IPS-20b (cell line): ENCODE results near the gene NME5.
"Not testable (repeated sequence)": the region's sequence is repeated elsewhere in the genome, so short reads cannot be mapped to it uniquely, and the experiment has no call there.

Experiments
- H3K27ac ChIP-seq: one replicate; pipeline ENCODE4 v1.5.1; 2013; ENCODE audit warnings: low read length
- H3K27me3 ChIP-seq: 2 replicates; pipeline ENCODE4 v1.6.1; 2013; ENCODE audit warnings: mild to moderate bottlenecking, low read length, inconsistent platforms; ENCODE audit not compliant: insufficient read depth
- H3K36me3 ChIP-seq: 2 replicates; pipeline ENCODE4 v1.6.1; 2013; ENCODE audit warnings: low read depth, mild to moderate bottlenecking, inconsistent platforms, low read length, moderate library complexity; ENCODE audit not compliant: insufficient read depth
- H3K4me1 ChIP-seq: 2 replicates; pipeline ENCODE4 v1.6.1; 2013; ENCODE audit warnings: mild to moderate bottlenecking, control low read depth, inconsistent platforms, low read length, moderate library complexity; ENCODE audit not compliant: insufficient read depth
- H3K4me3 ChIP-seq: 2 replicates; pipeline ENCODE4 v1.5.1; 2013; ENCODE audit warnings: mild to moderate bottlenecking, low read length, inconsistent platforms
- H3K9ac ChIP-seq: 2 replicates; pipeline ENCODE4 v1.6.1; 2013; ENCODE audit warnings: low read depth, mild to moderate bottlenecking, inconsistent platforms, low read length, moderate library complexity
- H3K9me3 ChIP-seq: 2 replicates; pipeline ENCODE4 v1.6.1; 2013; ENCODE audit warnings: mild to moderate bottlenecking, low read depth, low read length, inconsistent platforms; ENCODE audit not compliant: insufficient read depth

The NME5 gene

DNA sequence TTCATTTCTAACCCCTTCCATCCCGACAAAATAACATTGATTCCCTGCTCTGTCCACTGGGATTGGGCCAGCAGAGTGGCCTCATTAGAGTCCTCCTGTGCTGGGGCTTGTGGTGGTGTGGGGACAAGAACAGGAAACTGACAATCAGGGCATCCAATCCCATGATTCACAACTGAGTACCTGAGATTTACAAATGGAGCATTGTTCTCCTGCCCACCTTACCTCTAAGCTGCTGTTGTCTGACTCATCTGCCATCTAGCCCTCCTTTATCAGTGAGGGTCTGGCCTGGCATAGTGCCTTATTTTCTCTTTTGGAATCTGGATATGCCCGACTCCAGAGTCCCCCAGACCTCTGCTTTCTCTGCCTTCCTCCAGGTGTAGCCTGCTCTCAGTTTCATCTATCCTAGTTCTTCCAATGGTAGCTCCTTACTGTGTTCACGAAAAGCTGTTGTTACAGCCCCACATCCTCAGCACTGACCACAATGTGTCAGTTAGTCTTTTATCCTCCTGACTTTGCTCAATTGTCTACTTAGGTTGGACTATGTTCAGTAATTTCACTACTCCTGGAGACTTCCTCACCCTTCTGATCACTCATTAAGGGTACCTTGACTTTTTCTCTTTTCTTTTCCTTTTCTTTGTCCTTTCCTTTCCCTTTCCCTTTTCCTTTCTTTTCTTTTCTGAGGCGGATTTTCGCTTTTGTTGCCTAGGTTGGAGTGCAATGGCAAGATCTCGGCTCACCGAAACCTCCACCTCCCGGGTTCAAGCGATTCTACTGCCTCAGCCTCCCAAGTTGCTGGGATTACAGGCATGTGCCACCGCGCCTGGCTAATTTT, 42.0 kb downstream of the NME5 start:
- Histone ChIP-seq H3K4me1 (peaks cover 42% of the 10 kb centered on the region), H3K27ac (no peak overlapping the region), H3K36me3 (no peaks in the 10 kb centered on the region), H3K9ac (no peak overlapping the region), H3K27me3 (peaks cover 75% of the 10 kb centered on the region), H3K4me3 (no peak overlapping the region), H3K9me3 (no peaks in the 10 kb centered on the region)

DNA sequence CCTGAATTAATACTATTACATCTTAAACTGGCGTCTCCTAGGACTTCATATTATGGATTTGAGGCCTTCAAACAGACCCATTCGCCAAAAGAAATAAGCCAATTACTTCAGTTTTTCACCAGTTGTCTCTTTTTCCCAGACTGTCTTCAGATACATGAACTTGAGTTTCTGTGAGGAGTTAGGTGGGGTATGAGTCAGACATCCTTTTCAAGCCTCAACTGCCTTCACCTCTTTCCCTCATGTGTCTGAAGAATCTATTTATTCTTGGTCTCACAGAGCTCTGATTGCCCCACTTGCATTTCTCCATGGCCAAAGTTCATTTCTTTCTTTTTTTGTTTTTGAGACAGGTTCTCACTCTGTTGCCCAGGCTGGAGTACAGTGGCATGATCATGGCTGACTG, 42.9 kb downstream of the NME5 start:
- Histone ChIP-seq H3K36me3 (no peaks in the 10 kb centered on the region), H3K9me3 (no peaks in the 10 kb centered on the region), H3K4me1 (peaks cover 47% of the 10 kb centered on the region), H3K4me3 (no peak overlapping the region; the same call in 1 of the 2 replicates), H3K9ac (no peak overlapping the region), H3K27me3 (peaks cover 82% of the 10 kb centered on the region), H3K27ac (no peak overlapping the region)

DNA sequence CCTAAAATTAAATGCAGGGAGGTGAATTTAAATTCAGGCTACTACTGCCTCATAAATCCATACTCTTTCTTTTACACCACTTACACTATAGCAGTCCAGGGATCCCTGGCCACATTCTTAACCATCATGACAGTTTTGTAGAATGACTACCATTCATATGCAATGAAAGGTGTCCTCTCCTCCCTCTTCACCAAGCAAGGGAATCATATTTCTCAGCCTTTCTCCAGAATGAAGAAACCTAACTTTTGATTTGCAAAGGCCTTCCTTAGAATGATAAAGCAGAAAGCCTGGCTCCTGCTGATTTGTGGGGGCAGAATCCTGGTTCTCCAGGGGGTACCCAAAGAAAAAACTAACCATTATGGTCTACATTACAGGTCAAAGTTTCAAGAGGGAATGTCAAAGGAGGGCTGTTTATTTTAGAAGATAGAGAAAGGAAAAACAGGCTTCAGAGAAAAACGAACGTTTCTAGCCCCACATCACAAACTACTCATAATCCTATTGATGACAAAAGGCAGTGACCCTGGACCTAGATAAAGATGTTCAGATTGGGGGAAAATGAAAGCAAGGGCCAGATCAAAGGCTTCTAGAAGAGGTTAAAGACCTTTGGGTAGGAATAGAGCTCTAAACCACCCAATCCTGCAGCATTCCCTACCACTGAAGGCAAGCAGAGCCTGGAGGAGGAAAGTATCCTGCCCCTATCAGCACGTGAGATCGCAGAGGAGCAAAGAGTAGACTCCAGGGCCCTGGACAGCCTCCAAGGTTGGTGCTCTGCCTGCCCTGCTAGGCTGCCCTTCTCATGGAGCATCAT, 43.9 kb downstream of the NME5 start:
- Histone ChIP-seq H3K9ac (no peak overlapping the region), H3K4me1 (peaks cover 47% of the 10 kb centered on the region), H3K27me3 (peaks cover 85% of the 10 kb centered on the region), H3K9me3 (no peaks in the 10 kb centered on the region), H3K27ac (no peak overlapping the region), H3K4me3 (peak overlapping the region; percentile 56), H3K36me3 (no peaks in the 10 kb centered on the region)

DNA sequence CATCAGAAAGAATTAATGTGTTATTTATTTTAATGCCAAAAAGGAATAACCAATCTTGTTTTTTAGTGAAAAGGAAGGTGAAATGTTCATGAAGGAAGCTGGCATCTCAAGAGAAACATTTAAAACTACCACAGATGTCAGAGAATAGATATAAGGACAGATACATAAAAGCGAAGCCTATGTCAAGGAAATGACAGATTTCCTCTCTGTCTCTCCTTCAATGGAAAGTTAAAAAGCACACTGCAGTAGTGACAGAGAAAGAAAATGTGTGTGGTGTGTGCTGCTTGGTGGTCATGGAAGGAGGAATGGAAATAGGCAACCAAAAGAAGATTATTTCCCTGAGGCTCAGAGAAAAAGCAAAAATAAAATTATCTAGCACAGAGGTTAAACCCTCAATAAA, 46.2 kb downstream of the NME5 start:
- H3K4me3 ChIP-seq = no peak overlapping the region
- H3K9ac ChIP-seq = no peak overlapping the region
- no peaks in the 10 kb centered on the region for H3K36me3 ChIP-seq
- peaks cover 90% of the 10 kb centered on the region for H3K27me3 ChIP-seq
- peaks cover 47% of the 10 kb centered on the region for H3K4me1 ChIP-seq
- no peak overlapping the region for H3K27ac ChIP-seq
- H3K9me3 ChIP-seq = no peaks in the 10 kb centered on the region

DNA sequence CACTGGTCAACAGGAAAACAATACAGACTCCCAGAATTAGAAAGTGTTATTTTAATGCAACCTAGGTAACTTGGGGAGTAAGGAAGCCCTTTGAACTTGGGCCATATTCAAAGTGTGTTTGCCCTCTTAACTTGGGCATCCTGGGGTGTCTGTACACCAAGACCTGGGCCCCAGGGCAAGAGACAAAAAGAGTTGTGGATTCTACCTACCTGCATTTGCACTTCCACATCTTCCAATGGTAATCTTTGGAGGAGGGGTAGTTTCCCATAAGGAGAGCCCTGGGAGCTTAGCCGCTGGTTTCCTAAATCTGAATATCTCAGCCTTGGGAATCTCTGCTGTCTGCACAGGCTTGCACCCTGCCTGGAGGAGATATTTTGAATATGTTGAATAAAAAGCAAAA, 46.9 kb downstream of the NME5 start:
- H3K27me3 ChIP-seq = peaks cover 89% of the 10 kb centered on the region
- no peaks in the 10 kb centered on the region for H3K36me3 ChIP-seq
- H3K27ac ChIP-seq = no peak overlapping the region
- H3K4me3 ChIP-seq = no peak overlapping the region
- no peaks in the 10 kb centered on the region for H3K9me3 ChIP-seq
- no peak overlapping the region for H3K9ac ChIP-seq
- H3K4me1 ChIP-seq = peaks cover 46% of the 10 kb centered on the region

DNA sequence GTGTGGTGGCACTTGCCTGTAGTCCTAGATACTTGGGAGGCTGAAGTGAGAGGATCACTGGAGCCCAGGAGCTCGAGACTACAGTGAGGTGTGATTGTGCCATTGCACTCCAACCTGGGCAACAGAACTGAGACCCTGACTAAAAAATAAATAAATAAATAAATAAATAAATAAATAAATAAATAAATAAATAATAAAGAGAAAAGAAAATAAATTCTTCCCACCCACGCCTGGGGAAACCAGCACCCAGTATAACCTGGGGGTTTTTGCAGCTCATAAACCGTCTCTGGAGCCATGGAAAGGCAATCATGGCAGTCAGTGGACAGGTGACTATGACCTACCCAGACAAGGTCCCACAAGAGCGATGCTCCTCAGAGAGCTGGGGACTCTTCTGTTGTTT, 47.5 kb downstream of the NME5 start:
- H3K4me3 ChIP-seq = no peak overlapping the region
- no peaks in the 10 kb centered on the region for H3K9me3 ChIP-seq
- H3K36me3 ChIP-seq = no peaks in the 10 kb centered on the region
- no peak overlapping the region for H3K9ac ChIP-seq
- peaks cover 40% of the 10 kb centered on the region for H3K4me1 ChIP-seq
- no peak overlapping the region for H3K27ac ChIP-seq
- peaks cover 83% of the 10 kb centered on the region for H3K27me3 ChIP-seq

DNA sequence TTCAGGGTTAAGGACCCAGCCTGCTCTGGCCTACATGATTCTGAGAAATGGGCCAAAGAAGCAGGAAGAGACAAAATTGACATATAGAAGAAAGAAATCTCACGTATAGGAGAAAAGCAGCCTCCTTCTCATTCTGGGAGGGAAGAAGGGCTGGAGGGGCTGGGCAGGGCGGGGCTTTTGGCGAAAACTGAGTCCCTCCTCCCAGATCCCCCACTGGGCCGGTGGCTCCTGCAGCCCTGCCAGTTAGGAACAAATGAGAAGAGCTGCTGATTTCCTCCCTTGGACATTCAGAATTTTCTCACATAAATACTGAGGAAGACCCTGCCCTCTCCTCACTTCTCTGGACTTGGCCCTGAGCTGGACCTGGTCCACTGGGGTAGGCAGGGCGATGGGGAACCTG, 55.5 kb downstream of the NME5 start, which contains the start of gene WNT8A:
WNT8A (plus strand) TSS at position 332 of the 400 bp plus-strand sequence. CDS start 95 bp downstream, outside the sequence.
- Histone ChIP-seq H3K27me3 (peaks cover 16% of the 10 kb centered on the region), H3K36me3 (no peaks in the 10 kb centered on the region), H3K4me3 (no peak within 1 kb of the TSS), H3K27ac (no peak within 1 kb of the TSS), H3K9ac (no peak within 1 kb of the TSS), H3K9me3 (no peaks in the 10 kb centered on the region), H3K4me1 (no peaks in the 10 kb centered on the region; the same call in 1 of the 2 replicates)

DNA sequence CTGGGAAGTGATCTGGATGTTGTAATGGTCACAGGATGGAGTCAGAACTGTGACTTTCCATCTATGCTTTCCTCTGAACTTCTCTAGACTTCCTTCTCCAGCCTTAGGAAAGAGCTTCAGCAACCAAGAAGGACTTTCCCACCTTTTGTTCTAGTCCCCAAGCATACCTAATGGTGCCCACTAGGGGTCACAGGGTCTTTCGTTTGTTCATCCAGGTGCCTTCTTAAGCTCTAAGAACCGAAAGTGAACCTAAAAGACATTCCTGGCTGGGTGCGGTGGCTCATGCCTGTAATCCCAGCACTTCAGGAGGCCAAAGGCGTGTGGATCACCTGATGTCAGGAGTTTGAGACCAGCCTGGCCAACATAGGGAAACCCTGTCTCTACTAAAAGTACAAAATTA, 57.2 kb downstream of the NME5 start:
- Histone ChIP-seq H3K27me3 (0 out of 2 replicates have a peak, but pooled peaks cover 4% of the 10 kb centered on the region), H3K36me3 (no peaks in the 10 kb centered on the region), H3K27ac (no peak overlapping the region), H3K9me3 (no peaks in the 10 kb centered on the region), H3K9ac (no peak overlapping the region), H3K4me1 (peaks cover 14% of the 10 kb centered on the region), H3K4me3 (no peak overlapping the region)

DNA sequence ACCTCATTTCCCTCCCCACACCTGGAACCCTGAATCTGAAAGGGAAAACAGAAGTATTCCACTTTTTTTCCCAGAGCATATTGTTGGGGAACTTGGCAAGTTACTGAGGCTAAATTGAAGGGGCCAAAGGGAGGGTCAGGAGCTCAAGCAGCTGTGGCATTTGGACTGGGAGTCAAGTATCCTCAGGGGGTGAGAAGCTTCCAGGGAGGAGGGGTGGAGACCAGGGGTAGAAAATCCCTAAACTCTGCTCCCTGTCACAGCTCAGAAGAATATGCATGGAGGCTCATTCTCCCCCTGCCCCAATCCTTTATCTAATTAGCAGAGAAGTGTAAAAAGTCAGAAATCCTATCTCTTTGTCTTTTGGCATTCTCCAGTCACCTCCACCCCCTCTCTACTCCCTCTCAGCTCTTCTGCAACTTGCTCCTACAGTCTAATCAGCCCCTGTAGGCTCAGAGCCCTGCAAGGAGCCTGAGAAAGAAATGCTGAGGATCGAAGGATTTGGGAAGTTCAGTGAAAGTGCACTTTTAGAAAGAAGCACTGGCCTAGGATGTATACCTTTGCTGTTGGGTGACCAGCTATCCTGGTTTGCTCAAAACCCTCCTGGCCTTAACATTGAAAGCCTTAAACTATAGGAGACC, 61.1 kb downstream of the NME5 start:
- Histone ChIP-seq H3K9ac (no peak overlapping the region), H3K27me3 (no peaks in the 10 kb centered on the region), H3K36me3 (no peaks in the 10 kb centered on the region), H3K4me3 (peak overlapping the region; percentile 24; the same call in 1 of the 2 replicates), H3K9me3 (no peaks in the 10 kb centered on the region), H3K27ac (no peak overlapping the region), H3K4me1 (peaks cover 14% of the 10 kb centered on the region)

DNA sequence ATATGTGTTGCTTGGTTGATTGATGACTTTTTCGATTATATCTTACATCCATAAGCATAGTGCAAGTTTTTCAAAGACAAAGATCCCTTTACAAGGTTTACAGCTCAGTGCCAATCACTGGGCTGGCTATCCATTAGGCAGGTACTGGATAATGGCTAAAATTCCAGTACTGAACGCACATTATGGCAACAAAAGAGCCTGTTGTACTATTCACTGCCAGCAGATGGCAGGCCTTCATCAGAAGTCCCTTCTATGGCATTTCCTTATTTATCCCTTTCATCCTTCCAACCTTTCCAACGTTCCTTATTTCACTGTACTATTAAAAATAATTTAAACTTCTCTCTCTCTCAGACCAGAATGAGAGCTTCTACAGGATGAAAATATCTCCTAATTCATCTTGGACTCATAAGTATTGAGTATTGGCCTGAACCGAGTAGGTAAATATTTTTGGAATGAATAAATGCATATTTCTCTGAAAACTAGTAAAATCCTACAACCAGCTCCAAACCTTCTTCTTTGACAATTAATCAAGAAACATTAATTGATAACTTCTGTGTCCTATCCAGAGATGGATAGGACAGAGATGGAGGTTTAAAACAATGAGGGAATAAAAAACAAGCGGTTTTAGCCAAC, 62.0 kb downstream of the NME5 start:
- no peak overlapping the region for H3K9ac ChIP-seq

DNA sequence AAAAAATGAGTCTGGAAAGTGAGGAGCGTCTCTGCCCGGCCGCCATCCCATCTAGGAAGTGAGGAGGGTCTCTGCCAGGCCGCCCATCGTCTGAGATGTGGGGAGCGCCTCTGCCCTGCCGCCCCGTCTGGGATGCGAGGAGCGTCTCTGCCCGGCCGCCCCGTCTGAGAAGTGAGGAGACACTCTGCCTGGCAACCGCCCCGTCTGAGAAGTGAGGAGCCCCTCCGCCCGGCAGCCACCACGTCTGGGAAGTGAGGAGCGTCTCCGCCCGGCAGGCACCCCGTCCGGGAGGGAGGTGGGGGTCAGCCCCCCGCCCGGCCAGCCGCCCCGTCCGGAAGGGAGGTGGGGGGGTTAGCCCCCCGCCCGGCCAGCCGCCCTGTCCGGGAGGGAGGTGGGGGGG, 69.2 kb downstream of the NME5 start:
- H3K4me3 ChIP-seq, H3K4me1 ChIP-seq, H3K36me3 ChIP-seq, H3K27ac ChIP-seq, H3K9ac ChIP-seq, H3K27me3 ChIP-seq, H3K9me3 ChIP-seq: not testable (repeated sequence)

More for the DNA sequence above, 62.0 kb downstream of the NME5 start:
- no peak overlapping the region for H3K4me3 ChIP-seq
- no peaks in the 10 kb centered on the region for H3K36me3 ChIP-seq
- no peak overlapping the region for H3K27ac ChIP-seq
- H3K27me3 ChIP-seq = no peaks in the 10 kb centered on the region
- peaks cover 14% of the 10 kb centered on the region for H3K4me1 ChIP-seq
- H3K9me3 ChIP-seq = no peaks in the 10 kb centered on the region
